HG02852 (cell line): ENCODE data around the gene RNGTT.
"Not testable (repeated sequence)": the region's sequence is repeated elsewhere in the genome, so short reads cannot be mapped to it uniquely, and the experiment has no call there.

Source experiments
- ATAC-seq: cut with Tn5 transposase; IDR thresholded peaks from one replicate; pipeline ENCODE4 v1.9.1; 2021; ENCODE audit warnings: mild to moderate bottlenecking, moderate library complexity; ENCODE audit not compliant: unreplicated experiment

The RNGTT gene

GRCh38 chr6:88825856-88826255 lies 137.6 kb downstream of the RNGTT start:
- ATAC-seq, result no peak

GRCh38 chr6:88823998-88824397 lies 139.4 kb downstream of the RNGTT start:
- no peak for ATAC-seq

GRCh38 chr6:88815491-88815890 lies 147.9 kb downstream of the RNGTT start:
- ATAC-seq, result no peak

- no peak for ATAC-seq
Measured at GRCh38 chr6:88814909-88815308, 148.5 kb downstream of the RNGTT start.

GRCh38 chr6:88813045-88813444 lies 150.4 kb downstream of the RNGTT start:
- ATAC-seq, result no peak

- ATAC-seq, result no peak
Measured at GRCh38 chr6:88810701-88811100, 152.7 kb downstream of the RNGTT start.

GRCh38 chr6:88810089-88810488 lies 153.3 kb downstream of the RNGTT start:
- no peak for ATAC-seq

GRCh38 chr6:88808381-88808780 lies 155.0 kb downstream of the RNGTT start:
- ATAC-seq, result no peak

GRCh38 chr6:88807622-88808021 lies 155.8 kb downstream of the RNGTT start:
- ATAC-seq, result no peak

- no peak for ATAC-seq
Measured at GRCh38 chr6:88806728-88807127, 156.7 kb downstream of the RNGTT start.

GRCh38 chr6:88804701-88805100 lies 158.7 kb downstream of the RNGTT start:
- no peak for ATAC-seq

- ATAC-seq, result no peak
Measured at GRCh38 chr6:88785478-88785877, 177.9 kb downstream of the RNGTT start.

GRCh38 chr6:88780714-88781389 lies 182.6 kb downstream of the RNGTT start:
- ATAC-seq, result peak; percentile 78

- no peak for ATAC-seq
Measured at GRCh38 chr6:88775866-88776571, 187.4 kb downstream of the RNGTT start.

GRCh38 chr6:88768114-88768513 lies 195.3 kb downstream of the RNGTT start:
- not testable (repeated sequence) for ATAC-seq

- ATAC-seq, result no peak
Measured at GRCh38 chr6:88764081-88764480, 199.3 kb downstream of the RNGTT start.

GRCh38 chr6:88763160-88763559 lies 200.3 kb downstream of the RNGTT start:
- ATAC-seq, result no peak

- ATAC-seq, result peak; percentile 71
Measured at GRCh38 chr6:88761237-88762031, 202.0 kb downstream of the RNGTT start.

- ATAC-seq, result no peak
Measured at GRCh38 chr6:88760091-88760490, 203.3 kb downstream of the RNGTT start.

GRCh38 chr6:88750936-88751335 lies 212.5 kb downstream of the RNGTT start:
- ATAC-seq, result no peak

GRCh38 chr6:88749849-88750248 lies 213.6 kb downstream of the RNGTT start:
- no peak for ATAC-seq

GRCh38 chr6:88748141-88748540 lies 215.3 kb downstream of the RNGTT start:
- no peak for ATAC-seq
